Measurements from ENCODE around the gene NFKBIL1. TPM values are rescaled to one million over a fixed set of nuclear protein-coding genes. Genes with fewer than 3 reads are reported as not detected.

NFKBIL1 gene
- total and polyA plus RNA-seq, 9 of the 15 experiments (the other 6 are each of a cell fraction or from before 2014, with no cell fraction given), result 0.49 to 33.1 (median 7.6) TPM

DNA sequence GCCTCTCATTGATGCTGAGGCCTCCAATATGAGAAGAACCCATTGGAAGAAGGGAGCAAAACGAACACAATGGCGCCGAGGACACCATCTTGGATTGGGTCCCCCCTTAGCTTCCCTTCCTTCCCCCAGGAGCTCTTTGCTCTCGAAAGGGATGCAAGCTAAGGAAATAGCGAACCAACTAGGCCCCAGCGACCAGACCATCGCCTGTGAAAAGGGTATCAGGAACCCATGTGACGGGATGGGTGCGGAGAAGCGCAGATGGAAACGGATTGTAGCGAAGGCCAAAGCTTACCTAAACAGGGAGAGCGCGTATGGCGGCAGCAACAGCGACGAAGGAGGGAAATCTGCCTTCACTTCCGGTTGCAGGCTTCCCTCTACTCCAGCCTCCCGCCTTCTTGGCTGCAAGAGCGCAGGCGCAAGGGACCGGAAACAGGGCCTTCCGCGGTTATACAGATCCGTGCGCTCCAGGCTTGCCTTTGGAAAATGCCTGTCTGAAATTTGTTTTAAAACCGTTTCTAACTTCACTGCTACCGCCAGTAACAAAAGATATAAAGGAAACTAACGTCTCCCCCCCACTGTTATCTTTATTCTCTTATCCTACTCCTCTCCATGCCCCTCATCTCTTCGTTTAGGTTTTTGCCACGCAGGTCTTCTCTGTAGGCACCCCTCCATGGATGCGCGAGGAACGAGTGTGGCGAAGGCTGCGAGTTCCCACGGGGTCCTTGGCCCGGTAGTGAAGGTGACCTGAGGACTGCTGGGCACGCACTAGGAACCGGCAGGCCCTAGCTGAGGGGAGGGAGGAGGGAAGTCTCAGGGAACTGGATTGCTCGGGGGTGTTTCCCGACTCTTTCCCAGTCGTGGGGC is 5.5 kb upstream of the NFKBIL1 start, which contains the start of gene DDX39B (continued):
- TF ChIP-seq ZNF263 (CRISPR knock-in tag; IDR thresholded peaks at IDR 0.05; ENCODE audit: borderline replicate concordance) (peak; percentile 63), ARNT (IDR thresholded peaks at IDR 0.05) (peak; percentile 87 to 92), RBM25 (IDR thresholded peaks at IDR 0.05; ENCODE audit: low read depth, low read length, severe bottlenecking) (no peak), LARP7 (IDR thresholded peaks at IDR 0.05) (peak; percentile 84; the same call in 1 of the 2 replicates), SRF (CRISPR knock-in tag; IDR thresholded peaks at IDR 0.05) (peak in 1 of 2 experiments; percentile 41; a peak in 3 of 4 replicates), ETV5 (CRISPR knock-in tag; IDR thresholded peaks at IDR 0.05; ENCODE audit: low read depth) (peak; percentile 96), TRIM28 (IDR thresholded peaks at IDR 0.05) (peak; percentile 62), ZNF830 (CRISPR knock-in tag; IDR thresholded peaks at IDR 0.05) (peak; percentile 90), ERF (CRISPR knock-in tag; IDR thresholded peaks at IDR 0.05) (peak; percentile 14), ZKSCAN3 (CRISPR knock-in tag; IDR thresholded peaks at IDR 0.05) (no peak), MCM7 (IDR thresholded peaks at IDR 0.05) (no peak), PHB (CRISPR knock-in tag; IDR thresholded peaks at IDR 0.05) (0 out of 2 replicates have a peak, but pooled peaks have one; percentile 66), HDAC3 (IDR thresholded peaks at IDR 0.05; ENCODE audit: borderline replicate concordance, partially characterized antibody) (peak; percentile 56), BCL6 (CRISPR knock-in tag; IDR thresholded peaks at IDR 0.05) (peak; percentile 62; the same call in 1 of the 2 replicates), MCM3 (IDR thresholded peaks at IDR 0.05) (no peak), KDM5B (IDR thresholded peaks at IDR 0.05; ENCODE audit: insufficient replicate concordance, low read depth, low read length) (peak; percentile 97), SIX5 (IDR thresholded peaks at IDR 0.05; ENCODE audit: borderline replicate concordance in 1 of 2, insufficient read depth in 1 of 2, low read depth in 1 of 2, low read length in 2 of 2) (no peak), GTF2F1 (IDR thresholded peaks at IDR 0.05; ENCODE audit: low read depth, low read length) (peak; percentile 83; the same call in 1 of the 2 replicates), EGR1 (conservative IDR thresholded peaks at IDR 0.05) (no peak; the same call in 1 of the 2 replicates)
- TF ChIP-seq, protein P1, sequence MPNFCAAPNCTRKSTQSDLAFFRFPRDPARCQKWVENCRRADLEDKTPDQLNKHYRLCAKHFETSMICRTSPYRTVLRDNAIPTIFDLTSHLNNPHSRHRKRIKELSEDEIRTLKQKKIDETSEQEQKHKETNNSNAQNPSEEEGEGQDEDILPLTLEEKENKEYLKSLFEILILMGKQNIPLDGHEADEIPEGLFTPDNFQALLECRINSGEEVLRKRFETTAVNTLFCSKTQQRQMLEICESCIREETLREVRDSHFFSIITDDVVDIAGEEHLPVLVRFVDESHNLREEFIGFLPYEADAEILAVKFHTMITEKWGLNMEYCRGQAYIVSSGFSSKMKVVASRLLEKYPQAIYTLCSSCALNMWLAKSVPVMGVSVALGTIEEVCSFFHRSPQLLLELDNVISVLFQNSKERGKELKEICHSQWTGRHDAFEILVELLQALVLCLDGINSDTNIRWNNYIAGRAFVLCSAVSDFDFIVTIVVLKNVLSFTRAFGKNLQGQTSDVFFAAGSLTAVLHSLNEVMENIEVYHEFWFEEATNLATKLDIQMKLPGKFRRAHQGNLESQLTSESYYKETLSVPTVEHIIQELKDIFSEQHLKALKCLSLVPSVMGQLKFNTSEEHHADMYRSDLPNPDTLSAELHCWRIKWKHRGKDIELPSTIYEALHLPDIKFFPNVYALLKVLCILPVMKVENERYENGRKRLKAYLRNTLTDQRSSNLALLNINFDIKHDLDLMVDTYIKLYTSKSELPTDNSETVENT (CRISPR knock-in tag; IDR thresholded peaks at IDR 0.05), result 0 out of 2 replicates have a peak, but pooled peaks have one; percentile 37
- TF ChIP-seq, protein P2, sequence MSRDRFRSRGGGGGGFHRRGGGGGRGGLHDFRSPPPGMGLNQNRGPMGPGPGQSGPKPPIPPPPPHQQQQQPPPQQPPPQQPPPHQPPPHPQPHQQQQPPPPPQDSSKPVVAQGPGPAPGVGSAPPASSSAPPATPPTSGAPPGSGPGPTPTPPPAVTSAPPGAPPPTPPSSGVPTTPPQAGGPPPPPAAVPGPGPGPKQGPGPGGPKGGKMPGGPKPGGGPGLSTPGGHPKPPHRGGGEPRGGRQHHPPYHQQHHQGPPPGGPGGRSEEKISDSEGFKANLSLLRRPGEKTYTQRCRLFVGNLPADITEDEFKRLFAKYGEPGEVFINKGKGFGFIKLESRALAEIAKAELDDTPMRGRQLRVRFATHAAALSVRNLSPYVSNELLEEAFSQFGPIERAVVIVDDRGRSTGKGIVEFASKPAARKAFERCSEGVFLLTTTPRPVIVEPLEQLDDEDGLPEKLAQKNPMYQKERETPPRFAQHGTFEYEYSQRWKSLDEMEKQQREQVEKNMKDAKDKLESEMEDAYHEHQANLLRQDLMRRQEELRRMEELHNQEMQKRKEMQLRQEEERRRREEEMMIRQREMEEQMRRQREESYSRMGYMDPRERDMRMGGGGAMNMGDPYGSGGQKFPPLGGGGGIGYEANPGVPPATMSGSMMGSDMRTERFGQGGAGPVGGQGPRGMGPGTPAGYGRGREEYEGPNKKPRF (IDR thresholded peaks at IDR 0.05; ENCODE audit: low read depth, low read length), result no peak
- TF ChIP-seq, protein P3, sequence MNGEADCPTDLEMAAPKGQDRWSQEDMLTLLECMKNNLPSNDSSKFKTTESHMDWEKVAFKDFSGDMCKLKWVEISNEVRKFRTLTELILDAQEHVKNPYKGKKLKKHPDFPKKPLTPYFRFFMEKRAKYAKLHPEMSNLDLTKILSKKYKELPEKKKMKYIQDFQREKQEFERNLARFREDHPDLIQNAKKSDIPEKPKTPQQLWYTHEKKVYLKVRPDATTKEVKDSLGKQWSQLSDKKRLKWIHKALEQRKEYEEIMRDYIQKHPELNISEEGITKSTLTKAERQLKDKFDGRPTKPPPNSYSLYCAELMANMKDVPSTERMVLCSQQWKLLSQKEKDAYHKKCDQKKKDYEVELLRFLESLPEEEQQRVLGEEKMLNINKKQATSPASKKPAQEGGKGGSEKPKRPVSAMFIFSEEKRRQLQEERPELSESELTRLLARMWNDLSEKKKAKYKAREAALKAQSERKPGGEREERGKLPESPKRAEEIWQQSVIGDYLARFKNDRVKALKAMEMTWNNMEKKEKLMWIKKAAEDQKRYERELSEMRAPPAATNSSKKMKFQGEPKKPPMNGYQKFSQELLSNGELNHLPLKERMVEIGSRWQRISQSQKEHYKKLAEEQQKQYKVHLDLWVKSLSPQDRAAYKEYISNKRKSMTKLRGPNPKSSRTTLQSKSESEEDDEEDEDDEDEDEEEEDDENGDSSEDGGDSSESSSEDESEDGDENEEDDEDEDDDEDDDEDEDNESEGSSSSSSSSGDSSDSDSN (IDR thresholded peaks at IDR 0.05; ENCODE audit: borderline replicate concordance in 1 of 2, low read depth in 2 of 2, low read length in 2 of 2), result peak in 1 of 2 experiments; percentile 82; a peak in 1 of 4 replicates
